Urinary bladder (tissue), 4 donors: ENCODE measurements around the gene SLC39A5. TPM values are rescaled to one million over a fixed set of nuclear protein-coding genes. Genes with fewer than 3 reads are reported as not detected.

ENCODE experiments used
- DNase-seq: peaks from one replicate; pipeline ENCODE4 v3.0.0-alpha.2; 2015; ENCODE audit errors: extremely low spot score
- H3K27ac ChIP-seq: one replicate; pipeline ENCODE4 v1.5.1; 2013; ENCODE audit warnings: low read depth, mild to moderate bottlenecking, moderate library complexity
- H3K36me3 ChIP-seq: one replicate; pipeline ENCODE4 v1.6.1; 2013; ENCODE audit warnings: mild to moderate bottlenecking, moderate library complexity; ENCODE audit not compliant: insufficient read depth
- H3K4me1 ChIP-seq: one replicate; pipeline ENCODE4 v1.6.1; 2013; ENCODE audit warnings: mild to moderate bottlenecking, moderate library complexity; ENCODE audit not compliant: insufficient read depth
- H3K4me3 ChIP-seq: one replicate; pipeline ENCODE4 v1.5.1; 2013; ENCODE audit warnings: low read depth, low read length
- WGBS: extraction: QIAGEN DNeasy Blood & Tissue Kit; methylation state at CpG from one replicate; pipeline ENCODE4 v1.1.7; 2013; 5-methylcytosine and 5-hydroxymethylcytosine counted together
- polyA plus RNA-seq: library from polyadenylated mRNA; stranded (reverse); fragments of 200-250 nt; gene quantifications from one replicate; pipeline ENCODE4 v1.2.3, GENCODE V29; 2013
- total RNA-seq: library from RNA; depleted of rRNA; stranded (reverse); fragments of >200 nt; gene quantifications from one replicate; pipeline ENCODE4 v1.2.3, GENCODE V29; 2014
- donor health status: healthy with polysubstance abuse.
- donor health status: healthy.

The SLC39A5 gene
- total and polyA plus RNA-seq, 2 donors: 0.30 TPM; not detected in 1

DNA sequence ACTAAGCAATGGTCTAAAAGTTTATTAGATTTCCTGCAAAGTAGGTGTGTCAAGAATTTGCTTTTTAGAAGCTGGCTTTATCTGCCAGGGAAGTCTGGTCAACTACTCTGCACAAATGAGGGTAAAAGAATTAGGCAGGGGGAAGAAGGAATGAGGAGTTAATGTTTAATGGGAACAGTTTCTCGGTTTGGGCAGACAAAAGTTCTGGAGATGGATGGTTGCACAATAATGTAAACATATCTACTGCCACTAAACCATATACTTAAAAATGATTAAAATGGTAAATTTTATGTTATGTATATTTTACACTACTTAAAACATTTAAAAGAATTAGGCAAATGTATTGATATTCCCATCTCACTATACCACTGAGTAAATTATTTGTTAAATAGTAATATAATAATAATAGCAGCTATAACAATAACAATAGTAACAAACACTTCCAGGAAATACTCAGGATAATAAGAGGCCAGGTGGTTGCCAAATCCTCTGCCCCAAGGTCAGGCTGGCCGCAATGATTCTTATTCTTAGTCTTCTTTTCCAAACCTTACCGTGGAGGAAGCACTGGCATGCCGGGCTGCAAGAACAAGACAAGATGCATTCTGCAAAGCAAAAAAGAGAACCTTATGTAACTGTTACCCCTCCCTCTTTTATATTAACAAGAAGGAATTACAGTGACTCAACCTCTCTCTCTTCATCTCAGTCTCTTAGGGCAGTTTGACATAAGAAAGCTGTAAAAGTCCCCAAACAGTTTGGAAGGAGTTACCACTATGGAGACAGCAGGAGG is 56.4 kb downstream of the SLC39A5 start:
- DNase-seq: no peak
- 61% methylated on average over 4 of the region's 4 CpGs for WGBS
- Histone ChIP-seq H3K36me3 (peaks cover 3% of the 10 kb centered on the region), H3K4me3 (no peak overlapping the region), H3K4me1 (no peaks in the 10 kb centered on the region), H3K27ac (no peak overlapping the region)

Other genes with a start within 250 kb of the SLC39A5 start
- 14.4 TPM for gene SUOX, start 232.8 kb upstream of the SLC39A5 start, total RNA-seq
- 31.3 TPM for gene SUOX, start 232.8 kb upstream of the SLC39A5 start, polyA plus RNA-seq
- 4.8 TPM for gene IKZF4, start 209.0 kb upstream of the SLC39A5 start, total RNA-seq
- 8.0 TPM for gene IKZF4, start 209.0 kb upstream of the SLC39A5 start, polyA plus RNA-seq
- gene RPS26, start 188.1 kb upstream of the SLC39A5 start, total RNA-seq: 96.2 TPM
- 774 TPM for gene RPS26, start 188.1 kb upstream of the SLC39A5 start, polyA plus RNA-seq
- 34.4 TPM for gene ERBB3, start 149.9 kb upstream of the SLC39A5 start, total RNA-seq
- 11.4 TPM for gene ERBB3, start 149.9 kb upstream of the SLC39A5 start, polyA plus RNA-seq
- gene PA2G4, start 125.5 kb upstream of the SLC39A5 start, total RNA-seq: 64.6 TPM
- 121 TPM for gene PA2G4, start 125.5 kb upstream of the SLC39A5 start, polyA plus RNA-seq
- 2,071 TPM for gene RPL41, start 113.4 kb upstream of the SLC39A5 start, total RNA-seq
- gene RPL41, start 113.4 kb upstream of the SLC39A5 start, polyA plus RNA-seq: 5,547 TPM
- 4.6 TPM for gene ZC3H10, start 111.8 kb upstream of the SLC39A5 start, total RNA-seq
- gene ZC3H10, start 111.8 kb upstream of the SLC39A5 start, polyA plus RNA-seq: 4.9 TPM
- gene ESYT1, start 101.8 kb upstream of the SLC39A5 start, total RNA-seq: 85.1 TPM
- 116 TPM for gene ESYT1, start 101.8 kb upstream of the SLC39A5 start, polyA plus RNA-seq
- 65.3 TPM for gene MYL6B, start 77.5 kb upstream of the SLC39A5 start, total RNA-seq
- 32.4 TPM for gene MYL6B, start 77.5 kb upstream of the SLC39A5 start, polyA plus RNA-seq
- gene MYL6, start 71.7 kb upstream of the SLC39A5 start, total RNA-seq: 2,133 TPM
- gene MYL6, start 71.7 kb upstream of the SLC39A5 start, polyA plus RNA-seq: 7,162 TPM
- gene SMARCC2, start 40.6 kb upstream of the SLC39A5 start, total RNA-seq: 51.1 TPM
- 68.8 TPM for gene SMARCC2, start 40.6 kb upstream of the SLC39A5 start, polyA plus RNA-seq
- gene RNF41, start 8.1 kb upstream of the SLC39A5 start, total RNA-seq: 42.9 TPM
- 37.8 TPM for gene RNF41, start 8.1 kb upstream of the SLC39A5 start, polyA plus RNA-seq
- gene NABP2, start 5.7 kb upstream of the SLC39A5 start, total RNA-seq: 15.7 TPM
- 31.0 TPM for gene NABP2, start 5.7 kb upstream of the SLC39A5 start, polyA plus RNA-seq
- 10.2 TPM for gene ANKRD52, start 28.3 kb downstream of the SLC39A5 start, total RNA-seq
- gene ANKRD52, start 28.3 kb downstream of the SLC39A5 start, polyA plus RNA-seq: 14.4 TPM
- gene COQ10A, start 36.9 kb downstream of the SLC39A5 start, total RNA-seq: 6.9 TPM
- 13.8 TPM for gene COQ10A, start 36.9 kb downstream of the SLC39A5 start, polyA plus RNA-seq
- 64.3 TPM for gene CS, start 70.3 kb downstream of the SLC39A5 start, total RNA-seq
- 101 TPM for gene CS, start 70.3 kb downstream of the SLC39A5 start, polyA plus RNA-seq
- gene CNPY2, start 85.9 kb downstream of the SLC39A5 start, total RNA-seq: 53.8 TPM
- gene CNPY2, start 85.9 kb downstream of the SLC39A5 start, polyA plus RNA-seq: 75.6 TPM
- gene PAN2, start 103.9 kb downstream of the SLC39A5 start, total RNA-seq: 64.7 TPM
- 31.1 TPM for gene PAN2, start 103.9 kb downstream of the SLC39A5 start, polyA plus RNA-seq
- gene IL23A, start 108.8 kb downstream of the SLC39A5 start, total RNA-seq: not detected
- 0.89 TPM for gene IL23A, start 108.8 kb downstream of the SLC39A5 start, polyA plus RNA-seq
- gene STAT2, start 130.1 kb downstream of the SLC39A5 start, total RNA-seq: 156 TPM
- gene STAT2, start 130.1 kb downstream of the SLC39A5 start, polyA plus RNA-seq: 66.3 TPM
- not detected for gene APOF, start 132.8 kb downstream of the SLC39A5 start, total RNA-seq
- gene APOF, start 132.8 kb downstream of the SLC39A5 start, polyA plus RNA-seq: 0.13 TPM
- 8.9 TPM for gene TIMELESS, start 219.4 kb downstream of the SLC39A5 start, total RNA-seq
- 6.2 TPM for gene TIMELESS, start 219.4 kb downstream of the SLC39A5 start, polyA plus RNA-seq
- not detected for gene MIP, start 224.6 kb downstream of the SLC39A5 start, total RNA-seq
- not detected for gene MIP, start 224.6 kb downstream of the SLC39A5 start, polyA plus RNA-seq
- 2.0 TPM for gene SPRYD4, start 238.5 kb downstream of the SLC39A5 start, total RNA-seq
- gene SPRYD4, start 238.5 kb downstream of the SLC39A5 start, polyA plus RNA-seq: 2.4 TPM